HUES6 (cell line): ENCODE measurements around the gene CERS6.
A peak's percentile ranks its signal among the peaks of the same experiment; 100 is the strongest.

ENCODE experiments used
- H3K27ac ChIP-seq: 2 replicates; pipeline ENCODE4 v1.7.0; 2013; ENCODE audit warnings: low read depth, mild to moderate bottlenecking, low read length, inconsistent platforms
- H3K27me3 ChIP-seq: 2 replicates; pipeline ENCODE4 v1.6.1; 2013; ENCODE audit warnings: low read length; ENCODE audit not compliant: control insufficient read depth, insufficient read depth
- H3K36me3 ChIP-seq: 2 replicates; pipeline ENCODE4 v1.6.1; 2013; ENCODE audit warnings: low read length; ENCODE audit not compliant: control insufficient read depth, insufficient read depth
- H3K4me1 ChIP-seq: 2 replicates; pipeline ENCODE4 v1.6.1; 2013; ENCODE audit warnings: low read length; ENCODE audit not compliant: control insufficient read depth, insufficient read depth
- H3K4me3 ChIP-seq: 2 replicates; pipeline ENCODE4 v1.5.1; 2013; ENCODE audit warnings: low read depth, low read length
- H3K9ac ChIP-seq: one replicate; pipeline ENCODE4 v1.6.1; 2013; ENCODE audit warnings: mild to moderate bottlenecking, low read length
- H3K9me3 ChIP-seq: 2 replicates; pipeline ENCODE4 v1.6.1; 2013; ENCODE audit warnings: low read depth, low read length; ENCODE audit not compliant: control insufficient read depth, insufficient read depth

Gene CERS6

DNA sequence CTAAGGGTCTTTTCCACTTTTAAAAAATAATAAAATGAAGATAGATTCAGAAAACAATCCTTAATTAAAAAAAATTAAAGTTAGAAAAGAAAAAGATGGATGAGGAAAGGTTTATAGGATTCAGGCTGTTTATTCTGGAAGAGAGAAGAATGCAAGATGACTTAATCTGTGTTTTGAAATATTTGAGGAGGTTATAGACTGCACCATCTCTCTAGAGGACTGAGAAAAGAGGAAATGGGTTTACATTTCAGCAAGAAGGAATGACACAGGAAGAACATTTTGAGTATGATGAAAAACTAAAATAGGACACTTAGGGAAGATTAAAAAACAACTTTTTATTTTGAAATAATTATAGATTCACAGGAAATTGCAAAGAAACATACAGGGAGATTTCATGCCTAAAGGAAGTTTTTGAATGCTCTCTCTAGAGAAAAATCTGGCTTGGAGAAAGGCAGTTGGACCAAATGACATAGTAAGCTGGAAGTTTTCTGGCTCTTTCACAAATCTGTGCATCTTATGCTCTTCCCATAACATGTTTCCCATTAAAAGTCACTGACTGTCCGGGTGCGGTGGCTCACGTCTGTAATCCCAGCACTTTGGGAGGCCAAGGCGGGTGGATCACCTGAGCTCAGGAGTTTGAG is 75.0 kb downstream of the CERS6 start:
- H3K9me3 ChIP-seq = no peaks in the 10 kb centered on the region
- H3K4me3 ChIP-seq = no peak overlapping the region
- no peaks in the 10 kb centered on the region for H3K36me3 ChIP-seq
- H3K4me1 ChIP-seq = peaks cover 1% of the 10 kb centered on the region
- no peaks in the 10 kb centered on the region for H3K27me3 ChIP-seq
- H3K9ac ChIP-seq = no peak overlapping the region
- H3K27ac ChIP-seq = no peak overlapping the region

DNA sequence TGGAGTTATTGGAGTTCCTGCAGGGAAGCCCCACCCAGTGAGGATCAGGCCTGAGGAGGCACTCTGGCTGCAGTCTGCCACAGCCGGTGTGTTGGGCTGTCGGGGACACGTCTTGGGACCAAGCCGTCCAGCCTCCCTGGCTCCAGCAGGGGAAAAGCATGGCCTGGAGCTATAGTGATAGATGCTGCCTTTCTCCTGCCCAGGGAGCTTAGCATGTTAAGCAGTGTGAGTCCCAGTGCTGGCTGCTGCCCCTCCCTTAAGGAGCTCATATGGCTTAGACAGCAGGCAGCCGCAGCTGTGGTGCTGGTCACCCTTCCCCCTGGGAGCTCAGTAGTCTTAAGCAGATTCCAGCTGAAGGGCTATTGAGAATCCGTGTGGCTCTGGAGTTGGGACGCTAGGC is 78.9 kb downstream of the CERS6 start:
- H3K27ac ChIP-seq = no peak overlapping the region
- no peaks in the 10 kb centered on the region for H3K36me3 ChIP-seq
- peaks cover 4% of the 10 kb centered on the region; the same call in 1 of the 2 replicates for H3K9me3 ChIP-seq
- H3K27me3 ChIP-seq = no peaks in the 10 kb centered on the region
- H3K4me3 ChIP-seq = no peak overlapping the region
- peaks cover 4% of the 10 kb centered on the region; the same call in 1 of the 2 replicates for H3K4me1 ChIP-seq
- H3K9ac ChIP-seq = no peak overlapping the region

- H3K9ac ChIP-seq = no peak overlapping the region
- H3K4me3 ChIP-seq = no peak overlapping the region
- H3K27me3 ChIP-seq = no peaks in the 10 kb centered on the region
- no peak overlapping the region for H3K27ac ChIP-seq
- peaks cover 4% of the 10 kb centered on the region; the same call in 1 of the 2 replicates for H3K4me1 ChIP-seq
- H3K9me3 ChIP-seq = peaks cover 8% of the 10 kb centered on the region; the same call in 1 of the 2 replicates
- H3K36me3 ChIP-seq = 0 out of 2 replicates have a peak, but pooled peaks cover 4% of the 10 kb centered on the region
These were observed 80.9 kb downstream of the CERS6 start for GRCh38 chr2:168536925-168537466.

GRCh38 chr2:168538133-168538532 is 82.1 kb downstream of the CERS6 start:
- no peaks in the 10 kb centered on the region for H3K27me3 ChIP-seq
- H3K9ac ChIP-seq = no peak overlapping the region
- H3K36me3 ChIP-seq = 0 out of 2 replicates have a peak, but pooled peaks cover 4% of the 10 kb centered on the region
- no peak overlapping the region for H3K4me3 ChIP-seq
- H3K9me3 ChIP-seq = peaks cover 8% of the 10 kb centered on the region; the same call in 1 of the 2 replicates
- no peak overlapping the region for H3K27ac ChIP-seq
- peaks cover 4% of the 10 kb centered on the region; the same call in 1 of the 2 replicates for H3K4me1 ChIP-seq

DNA sequence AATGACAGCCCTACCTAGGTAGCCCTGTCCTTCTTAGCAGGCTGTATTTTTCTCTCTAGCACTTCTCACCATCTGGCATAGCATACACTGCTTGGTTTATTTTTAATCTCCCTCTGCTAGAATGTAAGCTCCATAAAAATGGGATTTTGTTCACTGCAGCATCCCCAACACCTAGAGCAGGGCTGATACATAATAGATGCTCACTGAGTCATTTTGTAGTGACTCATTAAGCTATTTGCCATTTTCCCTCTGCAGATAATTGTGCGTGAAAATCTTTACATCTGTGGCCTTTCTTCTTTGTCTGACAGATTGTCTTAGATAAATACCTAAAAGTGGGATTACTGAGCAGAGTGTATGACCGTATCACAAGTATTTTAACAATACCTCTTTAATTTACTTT is 82.5 kb downstream of the CERS6 start:
- Histone ChIP-seq H3K9me3 (peaks cover 8% of the 10 kb centered on the region; the same call in 1 of the 2 replicates), H3K9ac (no peak overlapping the region), H3K4me1 (peaks cover 4% of the 10 kb centered on the region; the same call in 1 of the 2 replicates), H3K36me3 (0 out of 2 replicates have a peak, but pooled peaks cover 4% of the 10 kb centered on the region), H3K27me3 (no peaks in the 10 kb centered on the region), H3K27ac (no peak overlapping the region), H3K4me3 (no peak overlapping the region)

GRCh38 chr2:168539945-168540344 is 83.9 kb downstream of the CERS6 start:
- H3K9ac ChIP-seq = no peak overlapping the region
- no peaks in the 10 kb centered on the region for H3K27me3 ChIP-seq
- no peak overlapping the region for H3K27ac ChIP-seq
- H3K4me1 ChIP-seq = peaks cover 4% of the 10 kb centered on the region; the same call in 1 of the 2 replicates
- no peak overlapping the region for H3K4me3 ChIP-seq
- H3K9me3 ChIP-seq = peaks cover 8% of the 10 kb centered on the region; the same call in 1 of the 2 replicates
- 0 out of 2 replicates have a peak, but pooled peaks cover 4% of the 10 kb centered on the region for H3K36me3 ChIP-seq

DNA sequence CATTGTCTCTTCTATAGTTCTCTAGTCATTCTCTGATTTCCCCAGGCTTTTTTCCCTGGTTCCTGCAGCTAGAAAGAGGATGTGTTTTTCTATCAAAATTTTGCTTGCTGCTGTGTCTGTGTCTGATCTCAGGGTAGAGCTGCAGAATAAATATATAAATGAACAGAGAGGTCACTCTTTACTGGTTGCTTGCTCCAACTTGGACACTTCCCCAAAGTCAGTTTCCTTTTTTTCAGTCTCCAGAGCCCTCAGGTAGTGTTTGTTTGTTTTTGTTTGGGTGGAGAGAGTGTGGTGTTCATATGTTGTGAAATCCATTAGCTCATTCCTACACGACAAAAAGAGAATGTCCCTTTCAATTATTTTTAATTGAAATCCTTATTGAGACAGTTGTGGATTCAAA is 85.8 kb downstream of the CERS6 start:
- Histone ChIP-seq H3K4me3 (no peak overlapping the region), H3K27ac (no peak overlapping the region), H3K9me3 (peaks cover 8% of the 10 kb centered on the region; the same call in 1 of the 2 replicates), H3K4me1 (peaks cover 10% of the 10 kb centered on the region), H3K36me3 (0 out of 2 replicates have a peak, but pooled peaks cover 4% of the 10 kb centered on the region), H3K9ac (no peak overlapping the region), H3K27me3 (no peaks in the 10 kb centered on the region)

DNA sequence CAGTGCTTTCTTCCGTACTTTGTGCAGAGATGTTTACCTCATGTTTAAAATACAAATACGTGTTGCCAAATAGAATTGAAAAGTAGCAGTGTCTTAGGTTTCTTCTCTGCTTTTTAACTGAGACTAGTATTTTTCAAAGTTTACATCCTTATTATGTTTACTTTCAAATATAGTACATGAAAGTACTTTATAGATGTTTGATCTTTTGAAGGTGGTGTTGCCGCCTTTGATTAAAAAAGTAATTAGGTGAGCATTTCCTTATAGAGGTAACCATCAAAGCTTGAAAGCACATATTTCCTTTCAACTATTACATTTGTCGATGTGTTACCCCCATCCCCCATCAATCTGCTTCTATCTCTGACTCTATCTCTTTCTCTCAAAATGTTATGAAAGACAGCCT is 87.0 kb downstream of the CERS6 start:
- Histone ChIP-seq H3K36me3 (peaks cover 8% of the 10 kb centered on the region; the same call in 1 of the 2 replicates), H3K9ac (no peak overlapping the region), H3K4me1 (peaks cover 7% of the 10 kb centered on the region), H3K4me3 (no peak overlapping the region), H3K27ac (no peak overlapping the region), H3K9me3 (peaks cover 8% of the 10 kb centered on the region; the same call in 1 of the 2 replicates), H3K27me3 (no peaks in the 10 kb centered on the region)

DNA sequence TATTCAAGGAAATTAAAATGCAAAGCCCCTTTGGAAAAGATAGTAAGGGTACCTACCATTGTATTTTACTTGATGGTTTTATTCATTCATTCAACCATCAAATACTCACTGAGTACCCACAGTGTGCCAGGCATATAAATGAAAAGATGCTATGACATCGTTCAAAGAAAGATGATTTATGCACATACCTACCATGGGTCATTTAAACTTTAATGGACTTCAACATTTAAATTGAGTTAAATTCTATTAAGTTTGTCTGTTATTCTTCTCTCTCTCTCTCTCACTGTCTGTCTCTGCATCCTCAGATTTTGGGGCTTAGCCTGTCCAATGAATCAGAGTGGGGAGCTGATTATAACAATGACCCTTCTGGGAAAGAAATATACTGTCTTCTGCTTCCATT is 87.9 kb downstream of the CERS6 start:
- Histone ChIP-seq H3K27me3 (no peaks in the 10 kb centered on the region), H3K9ac (no peak overlapping the region), H3K27ac (no peak overlapping the region), H3K9me3 (peaks cover 8% of the 10 kb centered on the region; the same call in 1 of the 2 replicates), H3K4me3 (no peak overlapping the region), H3K4me1 (peaks cover 7% of the 10 kb centered on the region), H3K36me3 (peaks cover 8% of the 10 kb centered on the region; the same call in 1 of the 2 replicates)

DNA sequence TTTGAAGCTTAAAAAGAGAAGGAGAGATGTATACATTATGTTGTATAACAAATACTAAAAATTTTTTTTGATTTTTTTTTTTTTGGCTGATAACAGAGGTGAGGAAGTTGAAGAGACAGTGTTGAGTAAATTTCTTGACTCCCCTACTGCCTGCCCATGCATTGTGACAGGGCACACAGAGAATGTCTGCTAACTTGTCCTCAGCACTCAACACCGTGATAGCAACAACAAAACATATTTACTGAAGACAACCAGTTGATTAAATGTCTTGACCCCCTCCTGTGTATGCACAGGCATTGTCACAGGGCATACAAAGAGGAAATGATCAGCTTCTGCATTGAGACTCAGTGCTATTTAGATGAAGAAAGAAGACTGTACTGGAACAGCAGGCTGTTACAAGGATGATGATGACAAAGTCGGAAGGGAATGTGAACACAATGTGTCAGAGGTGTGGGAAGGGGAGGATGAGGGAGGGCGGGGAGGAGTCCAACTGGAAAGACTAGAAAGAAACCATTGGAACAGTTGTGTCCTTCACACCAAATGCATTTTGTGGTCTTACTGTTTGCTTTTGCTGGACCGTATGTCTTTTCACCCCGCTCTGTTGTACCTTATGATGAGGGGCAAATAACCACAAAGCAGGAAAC is 89.5 kb downstream of the CERS6 start:
- peaks cover 8% of the 10 kb centered on the region for H3K4me1 ChIP-seq
- peaks cover 5% of the 10 kb centered on the region; the same call in 1 of the 2 replicates for H3K36me3 ChIP-seq
- H3K9ac ChIP-seq = no peak overlapping the region
- peaks cover under 1% of the 10 kb centered on the region; the same call in 1 of the 2 replicates for H3K9me3 ChIP-seq
- no peak overlapping the region for H3K27ac ChIP-seq
- no peak overlapping the region for H3K4me3 ChIP-seq
- H3K27me3 ChIP-seq = no peaks in the 10 kb centered on the region

- no peak overlapping the region for H3K4me3 ChIP-seq
- H3K4me1 ChIP-seq = peaks cover 27% of the 10 kb centered on the region
- no peaks in the 10 kb centered on the region for H3K27me3 ChIP-seq
- H3K9ac ChIP-seq = no peak overlapping the region
- H3K36me3 ChIP-seq = peaks cover 5% of the 10 kb centered on the region; the same call in 1 of the 2 replicates
- no peaks in the 10 kb centered on the region for H3K9me3 ChIP-seq
- peak overlapping the region; percentile 80 for H3K27ac ChIP-seq
These were observed 94.6 kb downstream of the CERS6 start for GRCh38 chr2:168550670-168551069.
